NCI-H2107 treated with DMSO at 0.1 percent for 48 hours (cell line): Measurements from ENCODE around the gene ZNF341.

Source experiments
- DNase-seq: peaks from one replicate; lab custom pipeline; 2025; ENCODE audit not compliant: unreplicated experiment; lab: John Stamatoyannopoulos, UW

The ZNF341 gene

GRCh38 chr20:33821270-33821836, 89.6 kb downstream of the ZNF341 start:
- no peak for DNase-seq

- no peak for DNase-seq
Observed at GRCh38 chr20:33822423-33822822, 90.6 kb downstream of the ZNF341 start.

- no peak for DNase-seq
Observed at GRCh38 chr20:33822991-33823390, 91.2 kb downstream of the ZNF341 start.

GRCh38 chr20:33824852-33825251, 93.1 kb downstream of the ZNF341 start:
- DNase-seq = no peak

- DNase-seq = no peak
Observed at GRCh38 chr20:33825340-33826269, 93.8 kb downstream of the ZNF341 start.

- DNase-seq = no peak
Observed at GRCh38 chr20:33826270-33826897, 94.6 kb downstream of the ZNF341 start.

DNA sequence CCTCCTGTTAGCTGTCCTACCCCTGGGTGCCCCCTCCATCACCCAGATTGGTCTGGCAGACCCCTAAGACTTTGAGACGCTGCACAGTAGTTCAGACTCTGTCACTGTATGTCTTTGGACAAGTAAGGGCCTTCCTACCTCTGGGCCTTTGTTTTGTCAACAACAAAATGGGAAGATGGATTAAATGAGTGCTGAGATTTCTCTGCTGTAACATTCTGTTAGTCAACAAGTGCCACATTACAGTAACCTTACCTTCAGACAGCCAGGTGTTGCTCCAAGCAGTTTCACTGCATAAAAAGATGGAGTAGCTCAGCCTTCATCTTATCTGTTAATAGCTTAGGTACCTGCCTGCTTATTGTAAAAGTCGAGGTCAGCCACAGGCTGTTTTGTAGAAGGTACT, 95.3 kb downstream of the ZNF341 start:
- no peak for DNase-seq

GRCh38 chr20:33827634-33828325, 96.0 kb downstream of the ZNF341 start:
- no peak for DNase-seq

DNA sequence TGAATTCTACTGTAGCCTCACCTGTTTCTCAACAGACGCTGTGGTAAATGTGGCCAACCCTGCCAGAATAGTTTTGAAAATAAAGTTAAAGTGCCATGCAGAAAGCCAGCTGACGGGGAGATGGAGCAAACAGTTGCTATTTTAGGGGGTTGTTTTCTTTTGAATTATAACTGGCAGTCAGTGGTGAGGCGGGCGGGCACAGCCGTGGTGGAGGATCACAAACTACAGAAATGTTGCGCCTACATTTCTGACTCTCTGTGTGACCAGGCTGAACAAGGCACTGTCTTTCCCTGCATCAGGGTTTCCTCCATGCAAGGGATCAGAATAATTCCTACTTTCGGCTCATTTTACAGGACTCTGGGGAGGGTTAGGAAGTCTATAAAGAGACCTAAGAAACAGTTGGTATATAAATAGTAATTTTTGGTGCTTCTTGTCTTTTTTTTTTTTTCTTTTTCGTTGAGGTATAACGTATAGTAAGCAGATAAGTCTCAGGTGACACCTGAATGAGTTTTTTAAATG, 96.6 kb downstream of the ZNF341 start:
- DNase-seq = no peak

DNA sequence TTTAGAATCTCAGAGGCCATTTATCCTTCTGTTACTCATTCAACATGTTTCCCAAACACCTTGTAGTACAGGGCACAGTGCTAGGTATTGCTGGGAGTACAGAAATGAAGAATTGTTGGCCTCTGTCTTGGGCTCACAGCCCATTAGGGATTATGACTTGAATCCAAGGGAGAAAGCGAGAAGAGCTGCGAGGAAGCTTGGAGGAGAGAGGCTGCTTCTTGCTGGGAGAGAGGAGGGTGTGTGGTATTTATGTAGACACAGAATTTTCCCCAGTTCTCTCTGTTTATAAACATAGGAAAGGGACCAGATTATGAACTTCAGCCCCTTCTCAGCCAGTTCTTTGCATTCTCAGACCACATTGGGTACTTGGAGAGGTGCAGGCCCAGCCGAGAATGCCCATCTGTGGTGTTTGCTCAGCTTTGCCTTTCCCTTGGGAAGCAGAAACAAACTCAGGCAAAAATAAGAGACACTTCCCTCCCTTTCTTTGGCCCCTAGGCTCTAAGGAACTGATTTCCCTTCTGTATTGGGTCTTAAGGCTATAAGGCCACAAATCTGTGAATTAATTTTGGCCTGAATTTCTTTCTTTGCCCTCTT, 97.3 kb downstream of the ZNF341 start:
- no peak for DNase-seq

DNA sequence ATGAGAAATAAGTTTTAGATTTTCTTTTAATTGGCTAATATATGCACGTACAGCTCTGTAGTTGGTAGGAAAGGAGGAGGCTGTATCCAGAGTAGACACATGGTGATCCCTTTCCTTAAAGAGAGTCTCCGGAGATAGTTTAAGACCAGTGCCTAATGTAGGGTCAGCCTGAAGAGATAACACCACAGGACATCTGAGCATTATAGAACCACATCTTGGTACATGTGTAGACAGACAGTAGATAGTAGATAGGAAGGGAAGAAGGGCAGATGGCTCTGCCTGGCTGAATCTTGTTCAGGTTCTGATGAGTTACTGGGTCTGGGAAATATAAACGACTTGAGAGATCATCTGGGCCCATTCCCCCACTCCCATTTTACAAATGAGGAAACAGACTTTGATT, 97.8 kb downstream of the ZNF341 start:
- no peak for DNase-seq

DNA sequence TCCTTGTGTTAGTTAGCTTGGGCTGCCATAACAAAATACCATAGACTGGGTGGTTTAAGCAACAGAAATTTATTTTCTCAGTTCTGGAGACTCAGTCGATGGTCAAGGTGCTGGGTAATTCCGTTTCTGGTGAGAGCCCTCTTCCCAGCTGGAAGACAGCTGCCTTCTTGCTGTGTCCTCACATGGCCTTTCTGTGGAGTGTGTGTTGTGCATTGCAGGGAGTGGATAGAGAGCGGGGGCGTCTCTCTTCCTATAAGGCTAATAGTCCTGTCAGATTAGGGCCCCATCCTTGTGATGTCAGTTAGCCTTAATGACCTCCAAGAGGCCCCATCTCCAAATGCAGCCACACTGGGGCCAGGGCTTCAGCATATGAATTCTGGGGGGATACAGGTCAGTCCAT, 98.6 kb downstream of the ZNF341 start:
- DNase-seq = no peak

GRCh38 chr20:33832103-33832804, 100.5 kb downstream of the ZNF341 start:
- no peak for DNase-seq

DNA sequence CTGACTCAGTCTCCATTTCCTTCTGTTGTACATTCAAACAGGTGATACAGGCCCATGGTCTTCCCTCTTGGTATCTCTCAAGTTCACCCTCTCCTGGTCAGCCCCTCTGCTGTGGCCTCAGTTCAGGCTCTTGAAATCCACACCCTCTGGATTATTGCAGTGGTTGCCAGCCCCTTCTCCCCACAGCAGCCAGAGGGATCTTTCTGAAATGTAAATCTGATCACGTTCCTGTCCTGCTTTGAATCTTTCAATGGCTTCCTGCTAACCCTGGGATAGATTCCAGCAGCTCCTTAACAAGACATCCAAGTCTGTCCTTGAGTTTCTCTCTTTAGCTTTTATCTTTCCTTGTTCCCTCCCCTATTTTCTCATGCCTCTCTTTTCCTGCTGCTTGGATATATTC, 101.5 kb downstream of the ZNF341 start:
- no peak for DNase-seq

GRCh38 chr20:33835615-33836172, 103.9 kb downstream of the ZNF341 start:
- DNase-seq = no peak

GRCh38 chr20:33836277-33836676, 104.5 kb downstream of the ZNF341 start:
- no peak for DNase-seq

- DNase-seq = no peak
Observed at GRCh38 chr20:33837096-33837830, 105.5 kb downstream of the ZNF341 start.

GRCh38 chr20:33838035-33838864, 106.5 kb downstream of the ZNF341 start:
- no peak for DNase-seq
